ENCODE data around the gene NCKAP1.
"Not testable (repeated sequence)": the region's sequence is repeated elsewhere in the genome, so short reads cannot be mapped to it uniquely, and the experiment has no call there.

DNA sequence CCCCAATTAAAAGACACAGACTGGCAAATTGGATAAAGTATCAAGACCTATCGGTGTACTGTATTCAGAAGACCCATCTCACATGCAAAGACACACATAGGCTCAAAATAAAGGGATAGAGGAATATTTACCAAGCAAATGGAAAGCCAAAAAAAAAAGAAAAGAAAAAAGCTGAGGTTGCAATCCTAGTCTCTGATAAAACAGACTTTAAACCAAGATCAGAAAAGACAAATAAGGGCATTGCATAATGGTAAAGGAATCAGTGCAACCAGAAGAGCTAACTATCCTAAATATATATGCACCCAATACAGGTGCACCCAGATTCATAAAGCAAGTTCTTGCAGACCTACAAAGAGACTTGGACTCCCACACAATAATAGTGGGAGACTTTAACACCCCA is 161.6 kb downstream of the NCKAP1 start:
- not testable (repeated sequence) for TF ChIP-seq POLR2A (IDR thresholded peaks at IDR 0.05; ENCODE audit: low read depth, low read length); TAF1 (IDR thresholded peaks at IDR 0.05; ENCODE audit: borderline replicate concordance, low read depth, low read length); POLR2AphosphoS5 (IDR thresholded peaks at IDR 0.05; ENCODE audit: low read depth, low read length)
